Measurements from ENCODE around the gene RCC2.

The RCC2 gene

DNA sequence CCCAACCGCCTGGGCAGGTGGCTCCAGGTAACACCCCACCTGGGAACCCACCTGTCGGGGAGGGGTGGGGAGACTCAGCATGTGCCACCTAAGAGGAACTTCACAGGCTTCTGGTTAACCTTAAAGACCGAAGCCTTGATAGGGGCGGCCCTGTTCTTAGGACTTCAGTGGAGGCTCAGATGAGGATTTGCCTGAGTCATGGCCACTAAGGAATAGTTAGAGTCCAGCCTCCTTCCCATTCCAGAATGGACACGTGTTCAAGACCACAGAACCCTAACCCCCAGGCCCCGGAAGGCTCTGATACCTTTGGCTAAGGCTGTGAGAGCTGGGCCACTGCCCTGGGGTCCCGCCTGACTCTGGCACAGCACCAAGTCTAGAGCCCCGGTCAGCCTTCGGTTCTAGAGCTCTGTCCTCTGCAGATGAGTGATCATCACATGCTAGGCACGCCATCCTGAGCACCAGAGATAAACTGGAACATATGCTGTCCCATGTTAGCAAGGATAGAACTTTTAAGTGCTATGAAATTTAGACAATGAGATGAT, 47.2 kb downstream of the RCC2 start:
- H3K4me3 ChIP-seq (ENCODE audit: low read depth, low read length) = no peak overlapping the region
- TF ChIP-seq, protein P1, sequence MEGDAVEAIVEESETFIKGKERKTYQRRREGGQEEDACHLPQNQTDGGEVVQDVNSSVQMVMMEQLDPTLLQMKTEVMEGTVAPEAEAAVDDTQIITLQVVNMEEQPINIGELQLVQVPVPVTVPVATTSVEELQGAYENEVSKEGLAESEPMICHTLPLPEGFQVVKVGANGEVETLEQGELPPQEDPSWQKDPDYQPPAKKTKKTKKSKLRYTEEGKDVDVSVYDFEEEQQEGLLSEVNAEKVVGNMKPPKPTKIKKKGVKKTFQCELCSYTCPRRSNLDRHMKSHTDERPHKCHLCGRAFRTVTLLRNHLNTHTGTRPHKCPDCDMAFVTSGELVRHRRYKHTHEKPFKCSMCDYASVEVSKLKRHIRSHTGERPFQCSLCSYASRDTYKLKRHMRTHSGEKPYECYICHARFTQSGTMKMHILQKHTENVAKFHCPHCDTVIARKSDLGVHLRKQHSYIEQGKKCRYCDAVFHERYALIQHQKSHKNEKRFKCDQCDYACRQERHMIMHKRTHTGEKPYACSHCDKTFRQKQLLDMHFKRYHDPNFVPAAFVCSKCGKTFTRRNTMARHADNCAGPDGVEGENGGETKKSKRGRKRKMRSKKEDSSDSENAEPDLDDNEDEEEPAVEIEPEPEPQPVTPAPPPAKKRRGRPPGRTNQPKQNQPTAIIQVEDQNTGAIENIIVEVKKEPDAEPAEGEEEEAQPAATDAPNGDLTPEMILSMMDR (IDR thresholded peaks at IDR 0.05; ENCODE audit: low read depth, low read length) = no peak

DNA sequence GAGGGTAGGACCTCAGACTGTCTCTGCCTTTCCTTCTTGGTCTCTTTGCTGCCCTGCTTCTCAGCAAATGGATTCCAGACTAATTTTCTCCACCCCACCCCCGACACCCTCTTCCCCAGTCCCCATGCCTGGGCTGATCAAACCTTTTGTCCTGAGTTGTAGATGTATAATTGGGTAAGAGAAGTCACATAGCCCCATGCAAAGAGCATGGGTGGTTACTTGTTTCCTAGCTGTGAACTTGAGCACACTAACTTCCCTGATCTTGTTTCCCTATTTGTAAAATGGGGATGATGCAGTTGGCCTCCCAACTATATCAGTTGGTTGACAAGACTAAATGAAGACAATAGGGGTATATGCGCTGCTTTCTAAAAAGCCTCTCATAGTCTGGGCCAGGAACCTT, 58.3 kb downstream of the RCC2 start:
- TF ChIP-seq, protein P1 (IDR thresholded peaks at IDR 0.05; ENCODE audit: low read depth, low read length) = no peak

DNA sequence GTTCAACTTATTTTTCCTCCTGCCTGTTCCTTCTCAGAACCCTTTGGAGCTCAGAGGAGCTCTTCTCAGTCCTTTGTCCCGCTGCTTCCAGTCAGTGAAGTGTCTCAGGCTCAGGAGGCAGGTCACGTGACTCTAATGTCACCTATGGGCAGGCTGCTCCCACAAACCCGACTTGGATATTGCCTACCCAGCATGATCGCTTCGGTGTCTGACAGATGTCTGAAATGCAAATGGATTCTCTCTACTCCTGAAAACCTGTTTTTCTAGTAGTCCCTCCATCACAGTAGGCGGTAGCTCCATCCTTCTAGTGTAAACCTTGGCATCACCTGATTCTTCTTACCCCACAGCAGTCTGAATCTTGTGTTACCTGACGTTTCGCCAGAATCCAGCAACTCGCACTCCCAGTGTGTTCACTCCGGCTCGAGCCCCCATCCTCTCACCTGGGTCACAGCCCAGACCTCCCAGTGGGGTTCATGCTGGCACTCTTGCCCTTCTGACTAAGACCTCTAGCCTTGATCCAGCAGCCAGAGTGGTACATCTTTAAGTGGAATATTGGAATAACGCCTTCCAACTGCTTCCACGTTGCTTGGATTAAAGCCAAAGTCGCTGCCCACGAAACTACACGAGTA, 62.0 kb downstream of the RCC2 start:
- TF ChIP-seq, protein P1 (IDR thresholded peaks at IDR 0.05; ENCODE audit: low read depth, low read length) = no peak
- H3K4me3 ChIP-seq (ENCODE audit: low read depth, low read length) = no peak overlapping the region

More for the DNA sequence above, 58.3 kb downstream of the RCC2 start:
- H3K4me3 ChIP-seq (ENCODE audit: low read depth, low read length) = no peak overlapping the region

DNA sequence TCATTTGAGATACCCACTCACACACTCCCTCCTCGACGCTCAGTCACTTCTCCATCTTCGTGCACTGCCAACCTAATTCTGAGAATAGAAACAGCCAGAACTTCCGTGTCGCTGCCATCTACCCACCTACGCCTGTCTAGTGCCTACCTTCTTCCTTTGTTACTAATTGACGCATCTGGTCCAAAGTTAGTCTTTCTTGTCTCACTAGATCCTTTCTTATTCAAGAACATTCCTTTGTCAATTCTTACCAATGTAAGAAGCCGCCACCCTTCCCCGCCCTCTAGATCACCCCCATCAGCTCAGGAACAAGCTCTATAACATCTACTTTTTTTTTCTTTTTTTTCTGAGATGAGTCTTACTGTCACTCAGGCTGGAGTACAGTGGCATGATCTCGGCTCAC, 63.8 kb downstream of the RCC2 start:
- no peak overlapping the region for H3K4me3 ChIP-seq (ENCODE audit: low read depth, low read length)
- TF ChIP-seq, protein P1 (IDR thresholded peaks at IDR 0.05; ENCODE audit: low read depth, low read length) = no peak

DNA sequence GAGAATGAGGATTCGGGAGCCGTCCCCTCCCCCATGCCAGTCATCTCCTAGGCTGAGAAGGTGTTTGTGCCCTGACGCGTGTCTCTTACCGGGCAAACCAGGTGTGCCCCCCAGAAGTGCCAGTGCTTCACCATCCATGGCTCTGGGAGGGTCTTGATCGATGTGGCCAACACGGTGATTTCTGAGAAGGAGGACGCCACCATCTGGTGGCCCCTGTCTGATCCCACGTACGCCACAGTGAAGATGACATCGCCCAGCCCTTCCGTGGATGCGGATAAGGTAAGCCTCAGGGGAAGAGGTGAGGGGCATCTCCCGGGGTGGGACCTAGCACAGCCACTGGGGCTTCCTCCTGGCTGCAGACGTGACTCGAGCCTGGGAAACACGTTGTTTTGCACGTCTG, 66.5 kb downstream of the RCC2 start:
- TF ChIP-seq, protein P1 (IDR thresholded peaks at IDR 0.05; ENCODE audit: low read depth, low read length) = no peak
- H3K4me3 ChIP-seq (ENCODE audit: low read depth, low read length) = no peak overlapping the region

DNA sequence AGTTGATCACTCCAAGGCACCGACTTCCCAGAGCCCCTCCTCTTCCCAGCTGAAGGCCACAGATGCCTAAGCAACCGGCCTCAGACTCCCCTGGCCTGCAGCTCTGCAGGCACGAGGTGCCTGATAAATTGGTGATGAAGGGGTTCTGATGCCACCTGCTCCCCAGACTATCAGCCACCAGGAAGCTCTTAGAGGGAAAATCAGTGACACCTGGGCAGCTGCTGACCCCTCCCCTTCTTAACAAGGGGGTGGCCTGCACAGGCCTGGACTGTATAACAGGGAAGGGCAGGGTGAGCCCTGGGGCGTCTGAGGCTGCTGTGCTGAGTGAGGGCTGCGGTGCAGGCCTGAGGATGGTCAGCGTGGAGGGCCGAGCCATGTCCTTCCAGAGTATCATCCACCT, 67.6 kb downstream of the RCC2 start, which contains the start of gene PADI6:
TSS of gene PADI6 (plus strand) at position 301 of the 400 bp plus-strand sequence. CDS start at position 351, 50 bp downstream.
- no peak within 1 kb of the TSS for H3K4me3 ChIP-seq (ENCODE audit: low read depth, low read length)
- TF ChIP-seq, protein P1 (IDR thresholded peaks at IDR 0.05; ENCODE audit: low read depth, low read length) = no peak

DNA sequence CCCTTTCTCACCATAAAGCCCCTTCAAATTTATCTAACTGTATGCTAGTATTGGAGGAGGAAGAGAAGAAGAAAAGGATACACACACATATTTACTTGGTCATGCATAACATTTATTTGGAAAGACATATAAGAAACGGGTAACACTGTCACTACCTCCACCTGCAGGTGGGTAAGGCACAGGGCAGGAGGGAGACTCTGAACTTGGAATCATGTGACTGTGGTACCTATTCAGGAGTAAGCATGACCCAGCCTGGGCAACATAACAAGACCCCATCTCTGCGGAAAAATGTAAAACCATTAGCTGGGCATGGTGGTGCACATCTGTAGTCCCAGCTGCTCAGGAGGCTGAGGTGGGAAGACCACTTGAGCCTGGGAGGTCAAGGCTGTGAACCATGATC, 68.9 kb downstream of the RCC2 start:
- TF ChIP-seq, protein P1 (IDR thresholded peaks at IDR 0.05; ENCODE audit: low read depth, low read length) = no peak
- no peak overlapping the region for H3K4me3 ChIP-seq (ENCODE audit: low read depth, low read length)

Measured in WI38 (cell line).